ENCODE measurements around the gene WARS2.
"Not testable (repeated sequence)": the region's sequence is repeated elsewhere in the genome, so short reads cannot be mapped to it uniquely, and the experiment has no call there.

WARS2 gene

GRCh38 chr1:119160409-119160808 is 20.0 kb upstream of the WARS2 start:
- Histone ChIP-seq H3K36me3 (ENCODE audit: control insufficient read depth in 2 of 2, insufficient read depth in 2 of 2, low read length in 2 of 2) (peaks cover 11 to 17% of the 10 kb centered on the region in 2 donors), H3K4me3 (ENCODE audit: low read length in 2 of 2) (no peak overlapping the region), H3K9me3 (ENCODE audit: control insufficient read depth in 2 of 2, low read length in 2 of 2) (no peaks in the 10 kb centered on the region), H3K27ac (ENCODE audit: low read length) (no peak overlapping the region), H3K9ac (ENCODE audit: low read length in 2 of 2) (no peak overlapping the region), H3K4me1 (ENCODE audit: control insufficient read depth, insufficient read depth, low read length) (no peaks in the 10 kb centered on the region), H3K27me3 (ENCODE audit: control insufficient read depth in 1 of 2, insufficient read depth in 2 of 2, low read length in 2 of 2) (no peaks in the 10 kb centered on the region)

GRCh38 chr1:119159966-119160365 is 19.5 kb upstream of the WARS2 start:
- no peak overlapping the region for H3K27ac ChIP-seq (ENCODE audit: low read length)
- no peaks in the 10 kb centered on the region for H3K9me3 ChIP-seq (ENCODE audit: control insufficient read depth in 2 of 2, low read length in 2 of 2)
- no peaks in the 10 kb centered on the region for H3K27me3 ChIP-seq (ENCODE audit: control insufficient read depth in 1 of 2, insufficient read depth in 2 of 2, low read length in 2 of 2)
- no peaks in the 10 kb centered on the region for H3K4me1 ChIP-seq (ENCODE audit: control insufficient read depth, insufficient read depth, low read length)
- peaks cover 11 to 17% of the 10 kb centered on the region in 2 donors for H3K36me3 ChIP-seq (ENCODE audit: control insufficient read depth in 2 of 2, insufficient read depth in 2 of 2, low read length in 2 of 2)
- H3K9ac ChIP-seq (ENCODE audit: low read length in 2 of 2) = no peak overlapping the region
- H3K4me3 ChIP-seq (ENCODE audit: low read length in 2 of 2) = no peak overlapping the region

GRCh38 chr1:119159111-119159510 is 18.7 kb upstream of the WARS2 start:
- Histone ChIP-seq H3K4me1 (ENCODE audit: control insufficient read depth, insufficient read depth, low read length) (no peaks in the 10 kb centered on the region), H3K27ac (ENCODE audit: low read length) (no peak overlapping the region), H3K9ac (ENCODE audit: low read length in 2 of 2) (no peak overlapping the region), H3K4me3 (ENCODE audit: low read length in 2 of 2) (no peak overlapping the region), H3K9me3 (ENCODE audit: control insufficient read depth in 2 of 2, low read length in 2 of 2) (no peaks in the 10 kb centered on the region), H3K36me3 (ENCODE audit: control insufficient read depth in 2 of 2, insufficient read depth in 2 of 2, low read length in 2 of 2) (peaks cover 11 to 17% of the 10 kb centered on the region in 2 donors), H3K27me3 (ENCODE audit: control insufficient read depth in 1 of 2, insufficient read depth in 2 of 2, low read length in 2 of 2) (no peaks in the 10 kb centered on the region)

- not testable (repeated sequence) for H3K9me3 ChIP-seq (ENCODE audit: control insufficient read depth in 2 of 2, low read length in 2 of 2); H3K4me3 ChIP-seq (ENCODE audit: low read length in 2 of 2); H3K27ac ChIP-seq (ENCODE audit: low read length); H3K27me3 ChIP-seq (ENCODE audit: control insufficient read depth in 1 of 2, insufficient read depth in 2 of 2, low read length in 2 of 2); H3K9ac ChIP-seq (ENCODE audit: low read length in 2 of 2); H3K4me1 ChIP-seq (ENCODE audit: control insufficient read depth, insufficient read depth, low read length)
- H3K36me3 ChIP-seq (ENCODE audit: control insufficient read depth in 2 of 2, insufficient read depth in 2 of 2, low read length in 2 of 2) = peaks cover 11 to 14% of the 10 kb centered on the region in 2 donors
Measured at GRCh38 chr1:119156761-119157160, 16.3 kb upstream of the WARS2 start.

- not testable (repeated sequence) for H3K27me3 ChIP-seq (ENCODE audit: control insufficient read depth in 1 of 2, insufficient read depth in 2 of 2, low read length in 2 of 2); H3K9ac ChIP-seq (ENCODE audit: low read length in 2 of 2); H3K4me1 ChIP-seq (ENCODE audit: control insufficient read depth, insufficient read depth, low read length); H3K9me3 ChIP-seq (ENCODE audit: control insufficient read depth in 2 of 2, low read length in 2 of 2); H3K27ac ChIP-seq (ENCODE audit: low read length); H3K4me3 ChIP-seq (ENCODE audit: low read length in 2 of 2)
- H3K36me3 ChIP-seq (ENCODE audit: control insufficient read depth in 2 of 2, insufficient read depth in 2 of 2, low read length in 2 of 2) = peaks cover 11 to 14% of the 10 kb centered on the region in 2 donors
Measured at GRCh38 chr1:119155069-119155468, 14.6 kb upstream of the WARS2 start.

- no peak overlapping the region for H3K4me3 ChIP-seq (ENCODE audit: low read length in 2 of 2)
- no peak overlapping the region for H3K9ac ChIP-seq (ENCODE audit: low read length in 2 of 2)
- no peaks in the 10 kb centered on the region for H3K4me1 ChIP-seq (ENCODE audit: control insufficient read depth, insufficient read depth, low read length)
- H3K9me3 ChIP-seq (ENCODE audit: control insufficient read depth in 2 of 2, low read length in 2 of 2) = no peaks in the 10 kb centered on the region
- no peak overlapping the region for H3K27ac ChIP-seq (ENCODE audit: low read length)
- H3K36me3 ChIP-seq (ENCODE audit: control insufficient read depth in 2 of 2, insufficient read depth in 2 of 2, low read length in 2 of 2) = peaks cover 0 to 2% of the 10 kb centered on the region in 2 donors
- H3K27me3 ChIP-seq (ENCODE audit: control insufficient read depth in 1 of 2, insufficient read depth in 2 of 2, low read length in 2 of 2) = no peaks in the 10 kb centered on the region
Measured at GRCh38 chr1:119150150-119150549, 9.7 kb upstream of the WARS2 start.

GRCh38 chr1:119147661-119148090 is 7.2 kb upstream of the WARS2 start:
- no peak overlapping the region for H3K9ac ChIP-seq (ENCODE audit: low read length in 2 of 2)
- no peaks in the 10 kb centered on the region for H3K9me3 ChIP-seq (ENCODE audit: control insufficient read depth in 2 of 2, low read length in 2 of 2)
- no peak overlapping the region for H3K4me3 ChIP-seq (ENCODE audit: low read length in 2 of 2)
- H3K27me3 ChIP-seq (ENCODE audit: control insufficient read depth in 1 of 2, insufficient read depth in 2 of 2, low read length in 2 of 2) = no peaks in the 10 kb centered on the region
- peaks cover 0 to 2% of the 10 kb centered on the region in 2 donors for H3K36me3 ChIP-seq (ENCODE audit: control insufficient read depth in 2 of 2, insufficient read depth in 2 of 2, low read length in 2 of 2)
- H3K27ac ChIP-seq (ENCODE audit: low read length) = no peak overlapping the region
- H3K4me1 ChIP-seq (ENCODE audit: control insufficient read depth, insufficient read depth, low read length) = no peaks in the 10 kb centered on the region

- H3K9me3 ChIP-seq (ENCODE audit: control insufficient read depth in 2 of 2, low read length in 2 of 2) = no peaks in the 10 kb centered on the region
- no peak overlapping the region for H3K9ac ChIP-seq (ENCODE audit: low read length in 2 of 2)
- H3K27ac ChIP-seq (ENCODE audit: low read length) = no peak overlapping the region
- H3K36me3 ChIP-seq (ENCODE audit: control insufficient read depth in 2 of 2, insufficient read depth in 2 of 2, low read length in 2 of 2) = peaks cover 0 to 2% of the 10 kb centered on the region in 2 donors
- H3K27me3 ChIP-seq (ENCODE audit: control insufficient read depth in 1 of 2, insufficient read depth in 2 of 2, low read length in 2 of 2) = no peaks in the 10 kb centered on the region
- no peak overlapping the region for H3K4me3 ChIP-seq (ENCODE audit: low read length in 2 of 2)
- H3K4me1 ChIP-seq (ENCODE audit: control insufficient read depth, insufficient read depth, low read length) = no peaks in the 10 kb centered on the region
Measured at GRCh38 chr1:119146466-119146865, 6.0 kb upstream of the WARS2 start.

GRCh38 chr1:119144813-119145212 is 4.4 kb upstream of the WARS2 start:
- Histone ChIP-seq H3K4me3 (ENCODE audit: low read length in 2 of 2) (no peak overlapping the region), H3K9me3 (ENCODE audit: control insufficient read depth in 2 of 2, low read length in 2 of 2) (no peaks in the 10 kb centered on the region), H3K36me3 (ENCODE audit: control insufficient read depth in 2 of 2, insufficient read depth in 2 of 2, low read length in 2 of 2) (peaks cover 0 to 2% of the 10 kb centered on the region in 2 donors), H3K27me3 (ENCODE audit: control insufficient read depth in 1 of 2, insufficient read depth in 2 of 2, low read length in 2 of 2) (no peaks in the 10 kb centered on the region), H3K27ac (ENCODE audit: low read length) (no peak overlapping the region), H3K4me1 (ENCODE audit: control insufficient read depth, insufficient read depth, low read length) (no peaks in the 10 kb centered on the region), H3K9ac (ENCODE audit: low read length in 2 of 2) (no peak overlapping the region)

GRCh38 chr1:119143706-119144105 is 3.3 kb upstream of the WARS2 start:
- peaks cover 4% of the 10 kb centered on the region for H3K4me1 ChIP-seq (ENCODE audit: control insufficient read depth, insufficient read depth, low read length)
- peaks cover 0 to 2% of the 10 kb centered on the region in 2 donors for H3K36me3 ChIP-seq (ENCODE audit: control insufficient read depth in 2 of 2, insufficient read depth in 2 of 2, low read length in 2 of 2)
- no peaks in the 10 kb centered on the region for H3K9me3 ChIP-seq (ENCODE audit: control insufficient read depth in 2 of 2, low read length in 2 of 2)
- no peak overlapping the region for H3K4me3 ChIP-seq (ENCODE audit: low read length in 2 of 2)
- no peaks in the 10 kb centered on the region for H3K27me3 ChIP-seq (ENCODE audit: control insufficient read depth in 1 of 2, insufficient read depth in 2 of 2, low read length in 2 of 2)
- no peak overlapping the region for H3K27ac ChIP-seq (ENCODE audit: low read length)
- no peak overlapping the region for H3K9ac ChIP-seq (ENCODE audit: low read length in 2 of 2)

- Histone ChIP-seq H3K4me3 (ENCODE audit: low read length in 2 of 2) (no peak overlapping the region), H3K9ac (ENCODE audit: low read length in 2 of 2) (no peak overlapping the region), H3K27ac (ENCODE audit: low read length) (no peak overlapping the region), H3K36me3 (ENCODE audit: control insufficient read depth in 2 of 2, insufficient read depth in 2 of 2, low read length in 2 of 2) (no peaks in the 10 kb centered on the region), H3K4me1 (ENCODE audit: control insufficient read depth, insufficient read depth, low read length) (peaks cover 4% of the 10 kb centered on the region), H3K9me3 (ENCODE audit: control insufficient read depth in 2 of 2, low read length in 2 of 2) (no peaks in the 10 kb centered on the region), H3K27me3 (ENCODE audit: control insufficient read depth in 1 of 2, insufficient read depth in 2 of 2, low read length in 2 of 2) (no peaks in the 10 kb centered on the region)
Measured at GRCh38 chr1:119141660-119142059, 1.2 kb upstream of the WARS2 start.
